GM21447 (cell line): ENCODE measurements around the gene TWNK.
"Not testable (repeated sequence)": the region's sequence is repeated elsewhere in the genome, so short reads cannot be mapped to it uniquely, and the experiment has no call there.

ENCODE experiments used
- ATAC-seq: cut with Tn5 transposase; IDR thresholded peaks from one replicate; pipeline ENCODE4 v1.9.1; 2021; ENCODE audit not compliant: unreplicated experiment

The TWNK gene

GRCh38 chr10:101029520-101030295, 42.4 kb downstream of the TWNK start:
- no peak for ATAC-seq

- peak; percentile 6 for ATAC-seq
These were observed 43.3 kb downstream of the TWNK start for GRCh38 chr10:101030496-101031127.

- ATAC-seq: peak; percentile 89
These were observed 43.9 kb downstream of the TWNK start, which contains the start of the genes PDZD7 and SFXN3 for GRCh38 chr10:101031128-101031795. Gene PDZD7 (minus strand): TSS chr10:101031129. CDS start chr10:101030219, 910 bp downstream. Gene SFXN3 (plus strand): TSS chr10:101031234. CDS start chr10:101034695, 3,461 bp downstream.

- ATAC-seq: peak; percentile 43
These were observed 44.7 kb downstream of the TWNK start for GRCh38 chr10:101031796-101032636.

GRCh38 chr10:101032637-101033224, 45.4 kb downstream of the TWNK start:
- ATAC-seq: peak; percentile 23

- ATAC-seq: no peak
These were observed 45.9 kb downstream of the TWNK start for GRCh38 chr10:101033276-101033675.

- ATAC-seq: not testable (repeated sequence)
These were observed 47.1 kb downstream of the TWNK start for GRCh38 chr10:101034404-101034803.

GRCh38 chr10:101035314-101035713, 48.0 kb downstream of the TWNK start:
- ATAC-seq: no peak

- ATAC-seq: no peak
These were observed 48.8 kb downstream of the TWNK start for GRCh38 chr10:101035916-101036702.

- ATAC-seq: no peak
These were observed 49.4 kb downstream of the TWNK start for GRCh38 chr10:101036726-101037125.

- ATAC-seq: no peak
These were observed 51.1 kb downstream of the TWNK start for GRCh38 chr10:101038484-101038883.

GRCh38 chr10:101040061-101040460, 52.7 kb downstream of the TWNK start:
- ATAC-seq: no peak

GRCh38 chr10:101040851-101041250, 53.5 kb downstream of the TWNK start:
- no peak for ATAC-seq

GRCh38 chr10:101041252-101041761, 54.0 kb downstream of the TWNK start:
- ATAC-seq: peak; percentile 62

- ATAC-seq: no peak
These were observed 54.8 kb downstream of the TWNK start for GRCh38 chr10:101042118-101042517.

GRCh38 chr10:101042667-101043362, 55.5 kb downstream of the TWNK start:
- ATAC-seq: peak; percentile 91

GRCh38 chr10:101043363-101043707, 56.0 kb downstream of the TWNK start:
- no peak for ATAC-seq
